SK-N-SH (cell line): ENCODE results near the gene PPT2. TPM values are rescaled to one million over a fixed set of nuclear protein-coding genes. Genes with fewer than 3 reads are reported as not detected.
"Not testable (repeated sequence)": the region's sequence is repeated elsewhere in the genome, so short reads cannot be mapped to it uniquely, and the experiment has no call there.

Experiments
- CTCF ChIA-PET: fragments of 300-600, 350-600 bp; formaldehyde crosslinking; extraction: SDS; loops from one replicate; lab custom pipeline; 2021; lab: Yijun Ruan, JAX
- POLR2A ChIA-PET: fragments of 350-600 bp; sonication (Branson Sonifier 250); formaldehyde crosslinking; extraction: SDS; loops from one replicate; lab custom pipeline; 2020; ENCODE audit warnings: antibody characterized with exemption, inconsistent platforms; lab: Yijun Ruan, JAX
- DNase-seq: peaks from one replicate; pipeline ENCODE4 v3.0.0; 2012
- H2AFZ ChIP-seq: fragments of 200-600 bp; sonication (generic); 2 replicates; pipeline ENCODE4 v1.8.1; 2016; ENCODE audit warnings: antibody characterized with exemption, mild to moderate bottlenecking, low read depth
- H3F3A ChIP-seq: fragments of 200-600 bp; sonication (generic); replicated peaks from 2 replicates; pipeline ENCODE3; 2016; ENCODE audit warnings: antibody characterized with exemption, mild to moderate bottlenecking; ENCODE audit not compliant: insufficient read depth
- H3K27ac ChIP-seq, 2 experiments: fragments of 200-500 bp in 1 of 2; fragments of 200-600 bp in 1 of 2; sonication (Bioruptor generic) in 1 of 2; sonication (generic), shearing (Covaris generic) in 1 of 2; 2 replicates each; pipeline versions ENCODE4 v1.5.1 to v1.6.1; 2014 to 2016; ENCODE audit warnings: low read depth in 2 of 2, inconsistent platforms in 1 of 2, low read length in 1 of 2, mild to moderate bottlenecking in 1 of 2, mixed read lengths in 1 of 2
- H3K27me3 ChIP-seq: fragments of 200-600 bp; sonication (generic), shearing (Covaris generic); 2 replicates; pipeline ENCODE4 v1.6.1; 2016; ENCODE audit warnings: mixed run types; ENCODE audit not compliant: insufficient read depth
- H3K36me3 ChIP-seq, 2 experiments: fragments of 200-500 bp in 1 of 2; fragments of 200-600 bp in 1 of 2; sonication (Bioruptor generic) in 1 of 2; sonication (generic) in 1 of 2; replicated peaks in 1 of 2; 2 replicates each; pipeline versions ENCODE3 to v1.5.1; 2014 to 2016; ENCODE audit warnings: low read length in 1 of 2, mild to moderate bottlenecking in 1 of 2; ENCODE audit not compliant: insufficient read depth in 2 of 2, control insufficient read depth in 1 of 2
- H3K4me1 ChIP-seq, 2 experiments: fragments of 200-500 bp in 1 of 2; fragments of 200-600 bp in 1 of 2; sonication (Bioruptor generic) in 1 of 2; sonication (generic), shearing (Covaris generic) in 1 of 2; 2 replicates each; pipeline versions ENCODE4 v1.5.1 to v1.6.1; 2014 to 2016; ENCODE audit warnings: low read depth in 1 of 2, low read length in 1 of 2, mixed run types in 1 of 2; ENCODE audit not compliant: insufficient read depth in 2 of 2, control insufficient read depth in 1 of 2
- H3K4me2 ChIP-seq: fragments of 200-600 bp; sonication (generic), shearing (Covaris generic); 2 replicates; pipeline ENCODE4 v1.6.1; 2017; ENCODE audit warnings: mixed run types
- H3K4me3 ChIP-seq, 2 experiments: fragments of 200-500 bp in 1 of 2; fragments of 200-600 bp in 1 of 2; sonication (Bioruptor generic) in 1 of 2; sonication (generic), shearing (Covaris generic) in 1 of 2; 2 replicates each; pipeline versions ENCODE4 v1.5.1 to v1.8.1; 2014 to 2016; ENCODE audit warnings: low read depth in 2 of 2, inconsistent platforms in 1 of 2, low read length in 1 of 2, mild to moderate bottlenecking in 1 of 2, mixed read lengths in 1 of 2, moderate library complexity in 1 of 2
- H3K79me2 ChIP-seq: fragments of 200-600 bp; sonication (generic); 2 replicates; pipeline ENCODE4 v1.8.1; 2017; ENCODE audit warnings: mild to moderate bottlenecking; ENCODE audit not compliant: insufficient read depth
- H3K9ac ChIP-seq: fragments of 200-600 bp; sonication (generic); 2 replicates; pipeline ENCODE4 v1.6.1; 2017; ENCODE audit warnings: mixed run types
- H3K9me2 ChIP-seq: fragments of 200-600 bp; sonication (generic); 2 replicates; pipeline ENCODE4 v1.6.1; 2017; ENCODE audit warnings: mixed run types
- H3K9me3 ChIP-seq: fragments of 200-600 bp; sonication (generic); 2 replicates; pipeline ENCODE4 v1.6.1; 2017; ENCODE audit warnings: mixed run types, mild to moderate bottlenecking, moderate library complexity
- H4K20me1 ChIP-seq: fragments of 200-600 bp; sonication (generic); 2 replicates; pipeline ENCODE4 v1.6.1; 2017; ENCODE audit warnings: mild to moderate bottlenecking, mixed run types; ENCODE audit not compliant: insufficient read depth
- CHD2 ChIP-seq: fragments of 150-350 bp; IDR thresholded peaks from 2 replicates; pipeline ENCODE4 v1.6.1; 2018; ENCODE audit warnings: low read length; ENCODE audit not compliant: partially characterized antibody
- CTCF ChIP-seq: fragments of 200-600 bp; sonication (generic); IDR thresholded peaks from 2 replicates; pipeline ENCODE4 v1.6.1; 2017; ENCODE audit warnings: antibody characterized with exemption, mild to moderate bottlenecking, moderate library complexity
- EP300 ChIP-seq, 2 experiments: IDR thresholded peaks; 2 replicates each; pipeline versions ENCODE4 v1.4.0 to v1.6.1; 2012; ENCODE audit warnings: borderline replicate concordance in 1 of 2, low read depth in 1 of 2, low read length in 1 of 2
- EZH2phosphoT487 ChIP-seq: fragments of 200-600 bp; sonication (generic); IDR thresholded peaks from 2 replicates; pipeline ENCODE4 v1.6.1; 2017; ENCODE audit warnings: low read depth, mixed run types, mild to moderate bottlenecking, antibody characterized with exemption, moderate library complexity, borderline replicate concordance
- IRF3 ChIP-seq: fragments of 150-350 bp; IDR thresholded peaks from 2 replicates; pipeline ENCODE4 v1.6.1; 2016; ENCODE audit warnings: mild to moderate bottlenecking, low read depth, low read length
- JUND ChIP-seq: IDR thresholded peaks from 2 replicates; pipeline ENCODE4 v1.4.0; 2012
- MXI1 ChIP-seq: IDR thresholded peaks from 2 replicates; pipeline ENCODE4 v1.6.1; 2012; ENCODE audit warnings: mild to moderate bottlenecking, low read depth, low read length, improper control_type of control experiment
- NRF1 ChIP-seq: IDR thresholded peaks from 2 replicates; pipeline ENCODE4 v1.6.1; 2012; ENCODE audit warnings: low read depth, mild to moderate bottlenecking, low read length
- POLR2AphosphoS5 ChIP-seq: IDR thresholded peaks from 2 replicates; pipeline ENCODE4 v1.6.1; 2012; ENCODE audit warnings: low read depth, low read length
- RCOR1 ChIP-seq: fragments of 150-350 bp; IDR thresholded peaks from 2 replicates; pipeline ENCODE4 v1.6.1; 2017; ENCODE audit warnings: antibody characterized with exemption, low read length
- SIN3A ChIP-seq: IDR thresholded peaks from 2 replicates; pipeline ENCODE4 v1.6.1; 2012; ENCODE audit warnings: low read depth, mild to moderate bottlenecking, low read length, moderate library complexity, borderline replicate concordance
- SMC3 ChIP-seq: IDR thresholded peaks from 2 replicates; pipeline ENCODE4 v1.6.1; 2012; ENCODE audit warnings: low read depth, low read length, improper control_type of control experiment
- USF1 ChIP-seq: IDR thresholded peaks from 2 replicates; pipeline ENCODE4 v1.4.0; 2012; ENCODE audit warnings: low read depth, borderline replicate concordance
- WGBS: methylation state at CpG from one replicate; pipeline ENCODE4 v1.1.6; 2017; ENCODE audit warnings: low lambda C conversion rate; 5-methylcytosine and 5-hydroxymethylcytosine counted together
- polyA plus RNA-seq, 3 experiments: library from polyadenylated mRNA; depleted of rRNA; stranded (reverse); fragments of >200 nt; gene quantifications; 2 replicates each; pipeline ENCODE4 v1.2.3, GENCODE V29; 2012

Gene PPT2
- polyA plus RNA-seq, 1 of the 3 experiments (the other 2 are of a cell fraction), result 32.7 TPM

- H3K4me2 ChIP-seq, result no peak overlapping the region
- H3K27me3 ChIP-seq, result peaks cover 53% of the 10 kb centered on the region
- DNase-seq, result no peak
- no peaks in the 10 kb centered on the region for H3K79me2 ChIP-seq
- H4K20me1 ChIP-seq, result no peaks in the 10 kb centered on the region
- ChIA-PET POLR2A (no interaction called here), CTCF (no interaction called here)
- no peaks in the 10 kb centered on the region for H3F3A ChIP-seq
- WGBS, result 59% methylated on average over 5 of the region's 5 CpGs
- H2AFZ ChIP-seq, result no peak overlapping the region
- H3K4me3 ChIP-seq, result no peak overlapping the region
- no peak overlapping the region for H3K27ac ChIP-seq
- H3K9ac ChIP-seq, result no peak overlapping the region
- H3K36me3 ChIP-seq, result no peaks in the 10 kb centered on the region
- TF ChIP-seq SMC3 (no peak), CTCF (no peak), USF1 (no peak), JUND (no peak), MXI1 (no peak), EZH2phosphoT487 (no peak)
- H3K9me2 ChIP-seq, result no peaks in the 10 kb centered on the region
- no peaks in the 10 kb centered on the region for H3K4me1 ChIP-seq
- no peaks in the 10 kb centered on the region for H3K9me3 ChIP-seq
Observed at GRCh38 chr6:32210191-32210601, 56.3 kb downstream of the PPT2 start.

- H4K20me1 ChIP-seq, H3K9me3 ChIP-seq, DNase-seq, H3K9ac ChIP-seq, H3F3A ChIP-seq, H3K27ac ChIP-seq, H3K4me2 ChIP-seq, H3K4me3 ChIP-seq, H3K79me2 ChIP-seq, H3K36me3 ChIP-seq, H2AFZ ChIP-seq, POLR2A ChIA-PET, H3K4me1 ChIP-seq, CTCF ChIA-PET, H3K9me2 ChIP-seq: not testable (repeated sequence)
- H3K27me3 ChIP-seq, result peaks cover 65% of the 10 kb centered on the region
- WGBS, result 46% methylated on average over 4 of the region's 4 CpGs
Observed at GRCh38 chr6:32211432-32211831, 57.5 kb downstream of the PPT2 start.

- Histone ChIP-seq H3K9ac (no peak overlapping the region), H3K36me3 (no peaks in the 10 kb centered on the region), H3K79me2 (no peaks in the 10 kb centered on the region), H3K27ac (no peak overlapping the region), H3K4me1 (no peaks in the 10 kb centered on the region), H3K9me2 (no peaks in the 10 kb centered on the region), H3K4me2 (no peak overlapping the region), H2AFZ (no peak overlapping the region), H3K27me3 (peaks cover 73% of the 10 kb centered on the region), H4K20me1 (no peaks in the 10 kb centered on the region), H3K4me3 (no peak overlapping the region), H3F3A (no peaks in the 10 kb centered on the region), H3K9me3 (no peaks in the 10 kb centered on the region)
- no peak for DNase-seq
- WGBS, result 29% methylated on average over 8 of the region's 12 CpGs
- ChIA-PET CTCF (interaction anchor here (0.8 kb wide), 1 partner anchor 33 kb away, joined by 3 read pairs; no protein-coding TSS in a partner anchor), POLR2A (no interaction called here)
- TF ChIP-seq IRF3 (no peak), POLR2AphosphoS5 (no peak), RCOR1 (no peak), JUND (no peak), CTCF (no peak), CHD2 (no peak), EZH2phosphoT487 (no peak), EP300 (IDR thresholded peaks at IDR 0.05; ENCODE audit: borderline replicate concordance in 1 of 2, low read depth in 1 of 2, low read length in 1 of 2) (no peak), NRF1 (no peak), SIN3A (no peak)
Observed at GRCh38 chr6:32212076-32212760, 58.3 kb downstream of the PPT2 start.
